GM12874 (cell line): Measurements from ENCODE around the gene CPSF2.

ENCODE experiments used
- TF ChIP-seq, protein P1 (sequence below): IDR thresholded peaks from 2 replicates; pipeline ENCODE4 v1.5.1; 2011; ENCODE audit warnings: low read depth, mild to moderate bottlenecking, control low read depth, low read length, moderate library complexity; ENCODE audit not compliant: insufficient read depth

Gene CPSF2

DNA sequence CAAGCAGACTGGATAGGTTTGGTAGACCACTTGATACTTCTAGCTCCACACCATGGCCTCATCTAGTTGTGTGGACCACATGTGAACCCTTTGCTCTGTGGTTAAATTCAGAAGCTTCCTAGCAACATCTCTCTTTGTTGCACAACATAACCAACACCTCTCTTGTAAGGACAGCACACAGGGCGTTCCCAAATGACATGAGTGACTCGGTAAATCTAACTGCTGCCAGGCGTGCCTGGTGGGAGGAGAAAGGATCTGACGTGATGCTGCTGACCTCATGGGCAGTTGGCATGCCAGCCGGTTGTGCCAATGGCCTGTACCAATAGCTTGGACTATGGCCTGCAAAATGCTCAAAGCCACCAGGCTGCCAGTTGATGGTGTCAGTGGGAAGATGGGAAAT lies 93.8 kb downstream of the CPSF2 start:
- TF ChIP-seq, protein P1, sequence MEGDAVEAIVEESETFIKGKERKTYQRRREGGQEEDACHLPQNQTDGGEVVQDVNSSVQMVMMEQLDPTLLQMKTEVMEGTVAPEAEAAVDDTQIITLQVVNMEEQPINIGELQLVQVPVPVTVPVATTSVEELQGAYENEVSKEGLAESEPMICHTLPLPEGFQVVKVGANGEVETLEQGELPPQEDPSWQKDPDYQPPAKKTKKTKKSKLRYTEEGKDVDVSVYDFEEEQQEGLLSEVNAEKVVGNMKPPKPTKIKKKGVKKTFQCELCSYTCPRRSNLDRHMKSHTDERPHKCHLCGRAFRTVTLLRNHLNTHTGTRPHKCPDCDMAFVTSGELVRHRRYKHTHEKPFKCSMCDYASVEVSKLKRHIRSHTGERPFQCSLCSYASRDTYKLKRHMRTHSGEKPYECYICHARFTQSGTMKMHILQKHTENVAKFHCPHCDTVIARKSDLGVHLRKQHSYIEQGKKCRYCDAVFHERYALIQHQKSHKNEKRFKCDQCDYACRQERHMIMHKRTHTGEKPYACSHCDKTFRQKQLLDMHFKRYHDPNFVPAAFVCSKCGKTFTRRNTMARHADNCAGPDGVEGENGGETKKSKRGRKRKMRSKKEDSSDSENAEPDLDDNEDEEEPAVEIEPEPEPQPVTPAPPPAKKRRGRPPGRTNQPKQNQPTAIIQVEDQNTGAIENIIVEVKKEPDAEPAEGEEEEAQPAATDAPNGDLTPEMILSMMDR = no peak

DNA sequence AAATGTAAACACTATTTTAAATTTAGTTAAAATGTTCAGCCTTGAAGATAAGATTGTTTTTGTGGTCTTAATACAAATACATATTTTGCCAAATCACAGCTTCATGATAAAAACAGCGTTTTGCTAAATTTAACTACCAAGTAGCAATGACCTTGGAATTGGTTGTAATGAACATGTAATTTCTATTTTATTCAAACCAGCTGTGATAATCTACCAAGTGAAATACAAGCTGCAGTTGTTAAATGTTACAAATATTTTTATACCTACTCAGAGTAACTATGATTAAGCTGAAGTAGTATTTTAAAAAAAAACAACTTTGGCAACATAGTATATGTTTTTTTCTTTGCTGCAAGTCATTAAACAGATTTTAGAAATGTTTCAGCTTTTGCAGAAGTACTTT lies 96.2 kb downstream of the CPSF2 start:
- TF ChIP-seq, protein P1 = no peak
